COLO829 (cell line): ENCODE data around the gene BRD7.

Source experiments
- DNase-seq: peaks from one replicate; pipeline ENCODE4 v3.0.0; 2012; ENCODE audit warnings: low spot score

The BRD7 gene

GRCh38 chr16:50318796-50319578, 49.8 kb downstream of the BRD7 start:
- no peak for DNase-seq

- DNase-seq = no peak
These were observed 51.7 kb downstream of the BRD7 start for GRCh38 chr16:50316848-50317630.

GRCh38 chr16:50316102-50316847, 52.5 kb downstream of the BRD7 start:
- DNase-seq = no peak

GRCh38 chr16:50315346-50315997, 53.3 kb downstream of the BRD7 start:
- no peak for DNase-seq

- DNase-seq = peak; percentile 18
These were observed 54.1 kb downstream of the BRD7 start for GRCh38 chr16:50314665-50315064.

GRCh38 chr16:50313596-50314478, 55.0 kb downstream of the BRD7 start:
- DNase-seq = no peak

- DNase-seq = no peak
These were observed 56.8 kb downstream of the BRD7 start for GRCh38 chr16:50311891-50312501.

- DNase-seq = no peak
These were observed 57.7 kb downstream of the BRD7 start for GRCh38 chr16:50311134-50311528.

- DNase-seq = no peak
These were observed 58.3 kb downstream of the BRD7 start for GRCh38 chr16:50310308-50311133.

GRCh38 chr16:50309527-50310307, 59.1 kb downstream of the BRD7 start:
- no peak for DNase-seq

GRCh38 chr16:50309156-50309526, 59.6 kb downstream of the BRD7 start:
- DNase-seq = no peak

- no peak for DNase-seq
These were observed 60.4 kb downstream of the BRD7 start for GRCh38 chr16:50308237-50308965.

- no peak for DNase-seq
These were observed 62.5 kb downstream of the BRD7 start for GRCh38 chr16:50306287-50306686.

- DNase-seq = no peak
These were observed 63.2 kb downstream of the BRD7 start for GRCh38 chr16:50305441-50306061.

- DNase-seq = no peak
These were observed 64.0 kb downstream of the BRD7 start for GRCh38 chr16:50304467-50305440.

GRCh38 chr16:50303605-50304466, 65.0 kb downstream of the BRD7 start:
- DNase-seq = no peak
